HEK293 (cell line): Measurements from ENCODE around the gene SYNPR.

ENCODE experiments used
- CTCF ChIA-PET: fragments of 350-600 bp; formaldehyde crosslinking; extraction: SDS; loops from one replicate; lab custom pipeline; 2021; ENCODE audit warnings: antibody characterized with exemption; lab: Yijun Ruan, JAX
- POLR2A ChIA-PET: fragments of 300-600 bp; formaldehyde crosslinking; extraction: SDS; loops from one replicate; lab custom pipeline; 2020; ENCODE audit warnings: antibody characterized with exemption, inconsistent platforms; lab: Yijun Ruan, JAX
- H3K27ac ChIP-seq: fragments of 200-500 bp; sonication (Bioruptor generic); 2 replicates; pipeline ENCODE4 v1.5.1; 2014; ENCODE audit warnings: low read depth, low read length, control low read depth, inconsistent platforms; ENCODE audit errors: extremely low read depth
- H3K36me3 ChIP-seq, 2 experiments: fragments of 200-500 bp in 1 of 2; sonication (Bioruptor generic) in 1 of 2; 1 replicate in 1 of 2; 2 replicates in 1 of 2; pipeline ENCODE4 v1.5.1; 2014 to 2017; ENCODE audit warnings: inconsistent platforms in 2 of 2, low read length in 2 of 2; ENCODE audit not compliant: control insufficient read depth in 2 of 2, insufficient read depth in 1 of 2
- H3K4me1 ChIP-seq: fragments of 200-500 bp; sonication (Bioruptor generic); 2 replicates; pipeline ENCODE4 v1.5.1; 2014; ENCODE audit warnings: mild to moderate bottlenecking, low read length, inconsistent platforms; ENCODE audit not compliant: control insufficient read depth, insufficient read depth
- H3K4me3 ChIP-seq: 2 replicates; pipeline ENCODE4 v1.5.1; 2011; ENCODE audit warnings: low read depth, mild to moderate bottlenecking, control low read depth, low read length, moderate library complexity
- H3K9me3 ChIP-seq: fragments of 200-500 bp; sonication (Bioruptor generic); 2 replicates; pipeline ENCODE4 v1.5.1; 2014; ENCODE audit warnings: low read depth, low read length, inconsistent platforms; ENCODE audit not compliant: control insufficient read depth, insufficient read depth
- IKZF3 ChIP-seq: fragments of 450-650 bp; IDR thresholded peaks from 2 replicates; pipeline ENCODE4 v1.5.0; 2018; ENCODE audit warnings: missing biosample characterization, mild to moderate bottlenecking, missing genetic modification characterization, moderate library complexity
- KLF1 ChIP-seq: fragments of 450-650 bp; formaldehyde crosslinking; IDR thresholded peaks from 2 replicates; pipeline ENCODE4 v1.5.1; 2016; ENCODE audit warnings: missing biosample characterization, missing genetic modification characterization
- PATZ1 ChIP-seq: fragments of 450-650 bp; formaldehyde crosslinking; IDR thresholded peaks from 2 replicates; pipeline ENCODE4 v1.5.1; 2016; ENCODE audit warnings: missing biosample characterization, missing genetic modification characterization
- PRDM4 ChIP-seq: fragments of 450-650 bp; formaldehyde crosslinking; IDR thresholded peaks from 2 replicates; pipeline ENCODE4 v1.5.1; 2017; ENCODE audit warnings: missing biosample characterization, missing genetic modification characterization
- REST ChIP-seq: fragments of 450-650 bp; formaldehyde crosslinking; IDR thresholded peaks from 2 replicates; pipeline ENCODE4 v1.5.1; 2016; ENCODE audit warnings: missing biosample characterization, missing genetic modification characterization
- ZBTB10 ChIP-seq: fragments of 450-650 bp; formaldehyde crosslinking; IDR thresholded peaks from 2 replicates; pipeline ENCODE4 v1.5.1; 2016; ENCODE audit warnings: missing biosample characterization, missing genetic modification characterization
- ZBTB48 ChIP-seq: fragments of 450-650 bp; formaldehyde crosslinking; IDR thresholded peaks from 2 replicates; pipeline ENCODE4 v1.5.1; 2016; ENCODE audit warnings: missing biosample characterization, missing genetic modification characterization
- ZNF510 ChIP-seq: fragments of 450-650 bp; formaldehyde crosslinking; IDR thresholded peaks from 2 replicates; pipeline ENCODE4 v1.5.1; 2018; ENCODE audit warnings: mild to moderate bottlenecking, missing genetic modification characterization, missing biosample characterization; ENCODE audit not compliant: insufficient replicate concordance
- ZNF555 ChIP-seq: fragments of 450-650 bp; formaldehyde crosslinking; conservative IDR thresholded peaks from 2 replicates; pipeline ENCODE4 v1.5.1; 2017; ENCODE audit warnings: missing biosample characterization, mild to moderate bottlenecking, missing genetic modification characterization, inconsistent platforms
- ZNF645 ChIP-seq: fragments of 450-650 bp; formaldehyde crosslinking; IDR thresholded peaks from 2 replicates; pipeline ENCODE4; 2016; ENCODE audit warnings: missing biosample characterization, missing genetic modification characterization
- ZNF664 ChIP-seq: fragments of 450-650 bp; formaldehyde crosslinking; IDR thresholded peaks from 2 replicates; pipeline ENCODE4 v1.5.1; 2016; ENCODE audit warnings: missing biosample characterization, missing genetic modification characterization
- ZNF830 ChIP-seq: fragments of 450-650 bp; IDR thresholded peaks from 2 replicates; pipeline ENCODE4 v1.5.0; 2018; ENCODE audit warnings: missing biosample characterization, missing genetic modification characterization, low read depth, mild to moderate bottlenecking, moderate library complexity
- ZNF837 ChIP-seq: fragments of 450-650 bp; formaldehyde crosslinking; IDR thresholded peaks from 2 replicates; pipeline ENCODE4 v1.5.1; 2016; ENCODE audit warnings: missing biosample characterization, missing genetic modification characterization

Gene SYNPR

GRCh38 chr3:63387568-63387967 is 109.5 kb downstream of the SYNPR start:
- H3K4me3 ChIP-seq, result no peak overlapping the region
- TF ChIP-seq ZNF645 (tag by site-specific recombination) (no peak), IKZF3 (tag by site-specific recombination) (no peak), ZBTB10 (tag by site-specific recombination) (no peak), ZNF510 (tag by site-specific recombination) (no peak), PRDM4 (no peak), REST (tag by site-specific recombination) (no peak), ZNF830 (no peak), ZBTB48 (no peak), ZNF664 (tag by site-specific recombination) (no peak), ZNF837 (tag by site-specific recombination) (no peak), ZNF555 (tag by site-specific recombination) (no peak), KLF1 (tag by site-specific recombination) (no peak), PATZ1 (tag by site-specific recombination) (no peak)
- H3K4me1 ChIP-seq, result no peaks in the 10 kb centered on the region
- CTCF ChIA-PET, result interaction anchor here (1.0 kb wide), 1 partner anchor 14 kb away, joined by 3 read pairs; no protein-coding TSS in a partner anchor
- POLR2A ChIA-PET, result no interaction called here
- no peaks in the 10 kb centered on the region for H3K36me3 ChIP-seq
- no peaks in the 10 kb centered on the region for H3K9me3 ChIP-seq
- no peak overlapping the region for H3K27ac ChIP-seq
